H1 (cell line): Measurements from ENCODE around the gene FOLR3. TPM values are rescaled to one million over a fixed set of nuclear protein-coding genes. Genes with fewer than 3 reads are reported as not detected.

Source experiments
- CTCF ChIA-PET: fragments of 300-600 bp; sonication (Branson Sonifier 250); formaldehyde crosslinking; loops from one replicate; lab custom pipeline; 2021; ENCODE audit not compliant: partially characterized antibody; lab: Charles Lee
- POLR2A ChIA-PET: fragments of 300-600 bp; sonication (Branson Sonifier 250); formaldehyde crosslinking; loops from one replicate; lab custom pipeline; 2021; ENCODE audit warnings: inconsistent platforms; ENCODE audit not compliant: partially characterized antibody; lab: Charles Lee
- DNase-seq, 2 experiments: peaks; one replicate each; pipeline versions ENCODE4 v3.0.0 to v3.0.0-alpha.2; 2010 to 2022; ENCODE audit warnings: low spot score in 2 of 2, low read depth in 1 of 2, mixed read lengths in 1 of 2
- FAIRE-seq: peaks from 2 replicates; lab custom pipeline; 2011; peaks lifted over from hg19 to GRCh38; lab: Jason Lieb, UNC
- H2AFZ ChIP-seq: 2 replicates; pipeline ENCODE4 v1.8.1; 2012; ENCODE audit warnings: low read length, inconsistent platforms
- H2AK5ac ChIP-seq: 2 replicates; pipeline ENCODE4 v1.6.1; 2013; ENCODE audit warnings: low read depth, low read length
- H2BK120ac ChIP-seq: replicated peaks from 2 replicates; pipeline ENCODE3; 2013; ENCODE audit warnings: low read depth, low read length, inconsistent platforms
- H2BK12ac ChIP-seq: 2 replicates; pipeline ENCODE4 v1.6.1; 2013; ENCODE audit warnings: low read depth, low read length
- H2BK15ac ChIP-seq: 2 replicates; pipeline ENCODE4 v1.6.1; 2013; ENCODE audit warnings: low read length
- H2BK20ac ChIP-seq: 2 replicates; pipeline ENCODE4 v1.6.1; 2013; ENCODE audit warnings: low read length
- H2BK5ac ChIP-seq: 2 replicates; pipeline ENCODE4 v1.6.1; 2013; ENCODE audit warnings: low read depth, low read length
- H3K14ac ChIP-seq: 2 replicates; pipeline ENCODE4 v1.6.1; 2013; ENCODE audit warnings: inconsistent platforms; ENCODE audit not compliant: insufficient read length
- H3K18ac ChIP-seq: 2 replicates; pipeline ENCODE4 v1.6.1; 2013; ENCODE audit warnings: low read length; ENCODE audit errors: extremely low read depth
- H3K23ac ChIP-seq: 2 replicates; pipeline ENCODE4 v1.6.1; 2013; ENCODE audit warnings: inconsistent platforms; ENCODE audit not compliant: insufficient read length
- H3K23me2 ChIP-seq: 2 replicates; pipeline ENCODE4 v1.6.1; 2013; ENCODE audit warnings: low read depth, low read length
- H3K27ac ChIP-seq: 2 replicates; pipeline ENCODE4 v1.6.1; 2011; ENCODE audit warnings: low read depth, low read length, inconsistent platforms
- H3K27me3 ChIP-seq, 4 experiments: replicated peaks in 1 of 4; 1 replicate in 1 of 4; 2 replicates in 3 of 4; pipeline versions ENCODE4 v1.6.1 to v1.8.1; 2011 to 2013; ENCODE audit warnings: low read length in 3 of 4, mild to moderate bottlenecking in 3 of 4, inconsistent platforms in 2 of 4, mixed read lengths in 2 of 4, moderate library complexity in 1 of 4; ENCODE audit not compliant: control insufficient read depth in 3 of 4, insufficient read depth in 3 of 4; ENCODE audit errors: extremely low read depth in 1 of 4
- H3K36me3 ChIP-seq, 4 experiments: 2 replicates each; pipeline versions ENCODE4 v1.6.1 to v1.8.1; 2011 to 2013; ENCODE audit warnings: mild to moderate bottlenecking in 4 of 4, low read length in 3 of 4, moderate library complexity in 2 of 4, control low read depth in 1 of 4, inconsistent platforms in 1 of 4; ENCODE audit not compliant: insufficient read depth in 4 of 4, control insufficient read depth in 2 of 4
- H3K4ac ChIP-seq: replicated peaks from 2 replicates; pipeline ENCODE3; 2013; ENCODE audit warnings: low read length, low read depth, mixed read lengths, inconsistent platforms; ENCODE audit not compliant: insufficient read length
- H3K4me1 ChIP-seq, 4 experiments: replicated peaks in 1 of 4; 1 replicate in 1 of 4; 2 replicates in 3 of 4; pipeline versions ENCODE4 v1.6.1 to v1.8.1; 2011 to 2013; ENCODE audit warnings: low read length in 3 of 4, inconsistent platforms in 2 of 4, mixed read lengths in 1 of 4; ENCODE audit not compliant: insufficient read depth in 4 of 4, control insufficient read depth in 3 of 4
- H3K4me2 ChIP-seq, 2 experiments: 2 replicates each; pipeline versions ENCODE4 v1.6.1 to v1.8.1; 2011 to 2013; ENCODE audit warnings: low read depth in 2 of 2, low read length in 2 of 2, control low read depth in 1 of 2, inconsistent platforms in 1 of 2, mild to moderate bottlenecking in 1 of 2; ENCODE audit not compliant: insufficient read depth in 1 of 2
- H3K4me3 ChIP-seq, 4 experiments: fragments of 200-600, 300-600 bp in 1 of 4; sonication (generic), shearing (Covaris generic), sonication (Bioruptor Twin) in 1 of 4; 2 replicates each; pipeline versions ENCODE4 v1.5.1 to v1.8.1; 2011 to 2016; ENCODE audit warnings: low read length in 4 of 4, low read depth in 3 of 4, control low read depth in 2 of 4, inconsistent platforms in 2 of 4, mild to moderate bottlenecking in 2 of 4, mixed read lengths in 1 of 4, moderate library complexity in 1 of 4; ENCODE audit not compliant: insufficient read depth in 2 of 4; ENCODE audit errors: extremely low read depth in 1 of 4
- H3K56ac ChIP-seq: replicated peaks from 2 replicates; pipeline ENCODE3; 2013; ENCODE audit warnings: low read depth, mild to moderate bottlenecking, mixed read lengths, low read length, inconsistent platforms; ENCODE audit not compliant: insufficient read length
- H3K79me1 ChIP-seq: 2 replicates; pipeline ENCODE4 v1.6.1; 2013; ENCODE audit warnings: low read depth, low read length, control low read depth
- H3K79me2 ChIP-seq, 2 experiments: 2 replicates each; pipeline versions ENCODE4 v1.6.1 to v1.8.1; 2012 to 2013; ENCODE audit warnings: low read length in 2 of 2, mild to moderate bottlenecking in 2 of 2, inconsistent platforms in 1 of 2; ENCODE audit not compliant: insufficient read depth in 2 of 2, control insufficient read depth in 1 of 2
- H3K9ac ChIP-seq, 4 experiments: replicated peaks in 1 of 4; 1 replicate in 1 of 4; 2 replicates in 3 of 4; pipeline versions ENCODE4 v1.6.1 to v1.8.1; 2011 to 2013; ENCODE audit warnings: low read depth in 3 of 4, low read length in 3 of 4, control low read depth in 2 of 4, mild to moderate bottlenecking in 2 of 4, moderate library complexity in 2 of 4, inconsistent platforms in 1 of 4; ENCODE audit errors: extremely low read depth in 1 of 4
- H3K9me3 ChIP-seq, 2 experiments: 2 replicates each; pipeline versions ENCODE4 v1.6.1 to v1.8.1; 2012 to 2013; ENCODE audit warnings: mild to moderate bottlenecking in 2 of 2, moderate library complexity in 2 of 2, control low read depth in 1 of 2, inconsistent platforms in 1 of 2, low read depth in 1 of 2, low read length in 1 of 2, mixed read lengths in 1 of 2; ENCODE audit not compliant: insufficient read depth in 2 of 2
- H4K20me1 ChIP-seq, 2 experiments: replicated peaks in 1 of 2; 2 replicates each; pipeline versions ENCODE3 to v1.8.1; 2011 to 2013; ENCODE audit warnings: inconsistent platforms in 2 of 2, low read length in 2 of 2, mild to moderate bottlenecking in 1 of 2; ENCODE audit not compliant: insufficient read depth in 2 of 2, control insufficient read depth in 1 of 2
- H4K5ac ChIP-seq: 2 replicates; pipeline ENCODE4 v1.6.1; 2013; ENCODE audit warnings: low read length, low read depth, mixed read lengths, inconsistent platforms; ENCODE audit not compliant: insufficient read length
- H4K8ac ChIP-seq: 2 replicates; pipeline ENCODE4 v1.8.0; 2013; ENCODE audit warnings: mild to moderate bottlenecking, moderate library complexity, low read length, inconsistent platforms; ENCODE audit not compliant: insufficient read depth; ENCODE audit errors: extremely low read depth
- H4K91ac ChIP-seq: replicated peaks from 2 replicates; pipeline ENCODE3; 2013; ENCODE audit warnings: low read length, mixed read lengths, inconsistent platforms; ENCODE audit not compliant: insufficient read length
- ASH2L ChIP-seq: fragments of 200-600, 300-600 bp; sonication (generic); IDR thresholded peaks from one replicate; pipeline ENCODE4 v1.7.1; 2017; ENCODE audit warnings: low read length
- ATF2 ChIP-seq: IDR thresholded peaks from 2 replicates; pipeline ENCODE4 v1.6.1; 2012; ENCODE audit warnings: low read length, inconsistent platforms
- BCL11A ChIP-seq, 2 experiments: IDR thresholded peaks; one replicate each; pipeline ENCODE4 v1.6.1; 2011; ENCODE audit warnings: low read depth in 2 of 2, low read length in 2 of 2, mild to moderate bottlenecking in 2 of 2
- EGR1 ChIP-seq: IDR thresholded peaks from 2 replicates; pipeline ENCODE4 v1.6.1; 2011; ENCODE audit warnings: low read depth, low read length, borderline replicate concordance
- EZH2 ChIP-seq: fragments of 200-600 bp; sonication (generic); IDR thresholded peaks from 2 replicates; pipeline ENCODE4 v1.7.1; 2012; ENCODE audit warnings: low read depth, mild to moderate bottlenecking, moderate library complexity, low read length, inconsistent platforms; ENCODE audit not compliant: severe bottlenecking
- GTF2F1 ChIP-seq: IDR thresholded peaks from 2 replicates; pipeline ENCODE4 v1.6.1; 2012; ENCODE audit warnings: low read depth, low read length, improper control_type of control experiment, borderline replicate concordance
- JUND ChIP-seq: IDR thresholded peaks from 2 replicates; pipeline ENCODE4 v1.6.1; 2011; ENCODE audit warnings: mild to moderate bottlenecking, improper control_type of control experiment, low read length
- POU5F1 ChIP-seq: IDR thresholded peaks from 2 replicates; pipeline ENCODE4 v1.6.1; 2011; ENCODE audit warnings: low read depth, mild to moderate bottlenecking, low read length, moderate library complexity
- SAP30 ChIP-seq: fragments of 300-600 bp; sonication (generic); IDR thresholded peaks from 2 replicates; pipeline ENCODE4 v1.7.1; 2012; ENCODE audit warnings: low read length, moderate library complexity, mild to moderate bottlenecking, inconsistent platforms; ENCODE audit not compliant: insufficient read depth, insufficient replicate concordance
- SIRT6 ChIP-seq: IDR thresholded peaks from one replicate; pipeline ENCODE4 v1.7.1; 2012; ENCODE audit warnings: low read length, inconsistent platforms
- TAF1 ChIP-seq: IDR thresholded peaks from 2 replicates; pipeline ENCODE4 v1.6.1; 2011; ENCODE audit warnings: mild to moderate bottlenecking, low read depth, low read length
- YY1 ChIP-seq: IDR thresholded peaks from 2 replicates; pipeline ENCODE4 v1.6.1; 2011; ENCODE audit warnings: low read depth, mild to moderate bottlenecking, low read length
- WGBS, 2 experiments: shearing (Covaris generic) in 1 of 2; methylation state at CpG; one replicate each; pipeline versions ENCODE4 v1.1.6 to v1.1.7; 2013 to 2015; ENCODE audit warnings: low lambda C conversion rate in 2 of 2, mixed read lengths in 2 of 2, inconsistent platforms in 1 of 2, low coverage in 1 of 2, missing lambda C conversion rate in 1 of 2; ENCODE audit not compliant: insufficient replicate concordance in 2 of 2, insufficient coverage in 1 of 2, insufficient read length in 1 of 2; ENCODE audit errors: extremely low coverage in 1 of 2, missing lambda C conversion rate in 1 of 2; 5-methylcytosine and 5-hydroxymethylcytosine counted together
- polyA plus RNA-seq, 7 experiments: library from polyadenylated mRNA; depleted of rRNA in 3 of 7; stranded (reverse) in 5 of 7; unstranded in 2 of 7; fragments of >200 nt in 5 of 7; fragments of 200-250 nt in 2 of 7; gene quantifications; 1 replicate in 5 of 7; 2 replicates in 1 of 7; 4 replicates in 1 of 7; pipeline versions ENCODE4 v1.2.1 to v1.2.3, GENCODE V29; 2011 to 2013; ENCODE audit warnings: missing spikeins in 2 of 7, mixed read lengths in 2 of 7
- total RNA-seq: library from RNA; stranded (reverse); fragmentation: NEBNext Ultra II Directional; extraction: Animal tissue kit (Norgen Biotek cat#: 25700); gene quantifications from 2 replicates; pipeline ENCODE4 v1.2.1, GENCODE V29; 2021

The FOLR3 gene
- total and polyA plus RNA-seq, 2 of the 8 experiments (the other 6 are each of a cell fraction or from before 2014, with no cell fraction given): not detected

GRCh38 chr11:72123117-72123653 lies 12.3 kb upstream of the FOLR3 start:
- Histone ChIP-seq H4K20me1 (no peaks in the 10 kb centered on the region), H4K5ac (no peak overlapping the region), H3K4me2 (no peak overlapping the region), H3K4ac (no peak overlapping the region), H3K18ac (no peak overlapping the region), H3K23me2 (no peaks in the 10 kb centered on the region), H3K4me3 (no peak overlapping the region), H3K79me2 (no peaks in the 10 kb centered on the region), H3K9ac (no peak overlapping the region), H3K27me3 (peaks cover 0 to 6% (median 0%) of the 10 kb centered on the region in 4 experiments; a peak in 2 of 7 replicates), H3K79me1 (no peaks in the 10 kb centered on the region), H2AK5ac (no peak overlapping the region), H3K56ac (no peak overlapping the region), H3K36me3 (no peaks in the 10 kb centered on the region), H4K91ac (no peak overlapping the region), H3K9me3 (peaks cover 3 to 5% of the 10 kb centered on the region in 2 experiments), H2BK120ac (no peak overlapping the region), H3K4me1 (no peaks in the 10 kb centered on the region), H2BK20ac (no peak overlapping the region), H3K14ac (no peak overlapping the region), H2BK15ac (no peak overlapping the region), H4K8ac (no peak overlapping the region), H3K23ac (no peak overlapping the region), H2AFZ (no peak overlapping the region), H2BK5ac (no peak overlapping the region), H3K27ac (no peak overlapping the region), H2BK12ac (no peak overlapping the region)
- DNase-seq (no peak), FAIRE-seq (no peak)
- POLR2A ChIA-PET: interaction anchor here (0.9 kb wide), 1 partner anchor 11 kb away, joined by 4 read pairs; the partner anchor contains the start of gene ANAPC15
- CTCF ChIA-PET: interaction anchor here (0.9 to 4.8 kb wide), 2 partner anchors 10 to 21 kb away, joined by 3 to 22 read pairs; no protein-coding TSS in a partner anchor
- 84% methylated on average over 3 of the region's 3 CpGs; no CpG with 5 or more reads in 1 of the 2 experiments for WGBS, 2 experiments
- TF ChIP-seq BCL11A (IDR thresholded peaks at IDR 0.05; ENCODE audit: low read depth in 2 of 2, low read length in 2 of 2): no peak
- TF ChIP-seq TAF1: no peak
- no peak for TF ChIP-seq ASH2L
- TF ChIP-seq SAP30: no peak
- TF ChIP-seq SIRT6: no peak
- TF ChIP-seq JUND: no peak
- no peak for TF ChIP-seq ATF2
- no peak for TF ChIP-seq GTF2F1
- TF ChIP-seq EGR1: no peak
- no peak for TF ChIP-seq EZH2
- no peak for TF ChIP-seq POU5F1
- no peak for TF ChIP-seq YY1
